A673 (cell line): ENCODE data around the gene SERPINA9.

ENCODE experiments used
- EZH2 ChIP-seq: fragments of 200-600 bp; sonication (generic); IDR thresholded peaks from 2 replicates; pipeline ENCODE4 v1.6.1; 2017; ENCODE audit warnings: borderline replicate concordance, low read depth, mild to moderate bottlenecking, mixed read lengths, antibody characterized with exemption, low read length; ENCODE audit not compliant: poor library complexity, severe bottlenecking
- TF ChIP-seq, protein P1 (sequence below): fragments of 300-800, 200-600 bp; sonication (generic); conservative IDR thresholded peaks from 2 replicates; pipeline ENCODE4 v1.5.1; 2017; ENCODE audit warnings: low read depth, mild to moderate bottlenecking, antibody characterized with exemption, low read length, moderate library complexity, mixed read lengths

DNA sequence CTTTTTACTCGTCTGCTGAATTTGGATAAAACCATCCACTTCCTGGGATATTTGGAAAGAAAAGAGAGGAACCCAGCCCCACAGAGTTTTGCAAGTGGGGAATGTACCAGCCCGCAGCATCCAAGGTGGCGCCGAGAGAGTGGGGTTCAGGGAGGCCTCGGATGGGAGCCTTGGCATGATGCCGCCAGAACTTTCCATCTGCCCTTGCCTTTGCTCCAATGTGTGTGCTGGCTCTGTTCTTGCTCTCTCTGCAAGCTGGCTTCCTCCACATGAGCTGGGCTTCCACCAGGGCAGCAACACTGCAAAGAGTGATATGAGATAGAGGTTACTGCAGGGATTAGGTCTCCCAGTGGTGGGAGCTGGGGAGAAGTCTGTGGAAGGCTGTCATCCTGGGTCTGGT is 39.9 kb upstream of the SERPINA9 start:
- TF ChIP-seq, protein P1, sequence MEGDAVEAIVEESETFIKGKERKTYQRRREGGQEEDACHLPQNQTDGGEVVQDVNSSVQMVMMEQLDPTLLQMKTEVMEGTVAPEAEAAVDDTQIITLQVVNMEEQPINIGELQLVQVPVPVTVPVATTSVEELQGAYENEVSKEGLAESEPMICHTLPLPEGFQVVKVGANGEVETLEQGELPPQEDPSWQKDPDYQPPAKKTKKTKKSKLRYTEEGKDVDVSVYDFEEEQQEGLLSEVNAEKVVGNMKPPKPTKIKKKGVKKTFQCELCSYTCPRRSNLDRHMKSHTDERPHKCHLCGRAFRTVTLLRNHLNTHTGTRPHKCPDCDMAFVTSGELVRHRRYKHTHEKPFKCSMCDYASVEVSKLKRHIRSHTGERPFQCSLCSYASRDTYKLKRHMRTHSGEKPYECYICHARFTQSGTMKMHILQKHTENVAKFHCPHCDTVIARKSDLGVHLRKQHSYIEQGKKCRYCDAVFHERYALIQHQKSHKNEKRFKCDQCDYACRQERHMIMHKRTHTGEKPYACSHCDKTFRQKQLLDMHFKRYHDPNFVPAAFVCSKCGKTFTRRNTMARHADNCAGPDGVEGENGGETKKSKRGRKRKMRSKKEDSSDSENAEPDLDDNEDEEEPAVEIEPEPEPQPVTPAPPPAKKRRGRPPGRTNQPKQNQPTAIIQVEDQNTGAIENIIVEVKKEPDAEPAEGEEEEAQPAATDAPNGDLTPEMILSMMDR, result no peak
- no peak for TF ChIP-seq EZH2
